A549 (cell line): Measurements from ENCODE around the gene RAD23B. TPM values are rescaled to one million over a fixed set of nuclear protein-coding genes. Genes with fewer than 3 reads are reported as not detected.

Source experiments
- ATAC-seq, 2 experiments: fragments of 200-7000 bp in 1 of 2; fragments of >200 bp in 1 of 2; cut with Nextera tagmentation in 1 of 2; cut with Tn5 transposase in 1 of 2; 3 replicates each; pipeline versions ENCODE4 v1.8.0 to v1.9.1; 2018 to 2020; ENCODE audit warnings: mild to moderate bottlenecking in 1 of 2, moderate library complexity in 1 of 2
- CTCF ChIA-PET: fragments of 300-600 bp; sonication (Branson Sonifier 250); formaldehyde crosslinking; extraction: SDS; loops from one replicate; lab custom pipeline; 2021; ENCODE audit warnings: antibody characterized with exemption, inconsistent platforms; lab: Yijun Ruan, JAX
- POLR2A ChIA-PET: fragments of 350-600 bp; formaldehyde crosslinking; extraction: SDS; loops from one replicate; lab custom pipeline; 2021; ENCODE audit warnings: antibody characterized with exemption, inconsistent platforms; lab: Yijun Ruan, JAX
- DNase-seq, 2 experiments: peaks; one replicate each; pipeline versions ENCODE4 v3.0.0 to v3.0.0-alpha.2; 2011 to 2016; ENCODE audit warnings: low read depth in 1 of 2, low spot score in 1 of 2
- FAIRE-seq: peaks from 2 replicates; lab custom pipeline; 2011; peaks lifted over from hg19 to GRCh38; lab: Jason Lieb, UNC
- H3K27ac ChIP-seq, 2 experiments: fragments of >200 bp; sonication (Bioruptor Twin); formaldehyde crosslinking; 3 replicates each; pipeline ENCODE4 v1.5.1; 2016 to 2017
- H3K4me1 ChIP-seq: fragments of >200 bp; sonication (Bioruptor Twin); formaldehyde crosslinking; 3 replicates; pipeline ENCODE4 v1.6.1; 2016
- H3K4me2 ChIP-seq: fragments of >200 bp; sonication (Bioruptor Twin); formaldehyde crosslinking; 3 replicates; pipeline ENCODE4 v1.6.1; 2016
- H3K4me3 ChIP-seq: fragments of >200 bp; sonication (Bioruptor Twin); formaldehyde crosslinking; 3 replicates; pipeline ENCODE4 v1.5.1; 2016
- H3K9me3 ChIP-seq: fragments of >200 bp; sonication (Bioruptor Twin); formaldehyde crosslinking; 3 replicates; pipeline ENCODE4 v1.6.1; 2016
- BHLHE40 ChIP-seq: IDR thresholded peaks from 2 replicates; pipeline ENCODE4 v1.6.1; 2012; ENCODE audit warnings: low read depth, low read length, inconsistent platforms
- CBX2 ChIP-seq: fragments of 200-600 bp; sonication (generic); IDR thresholded peaks from 2 replicates; pipeline ENCODE4 v1.6.1; 2016; ENCODE audit warnings: low read depth, mild to moderate bottlenecking, borderline replicate concordance
- EHF ChIP-seq: fragments of 250-450 bp; sonication (Bioruptor Pico); IDR thresholded peaks from 2 replicates; pipeline ENCODE4 v1.5.0; 2020; ENCODE audit warnings: mild to moderate bottlenecking
- EHMT2 ChIP-seq: fragments of 200-600 bp; sonication (generic); IDR thresholded peaks from 2 replicates; pipeline ENCODE4 v1.6.1; 2016; ENCODE audit warnings: antibody characterized with exemption, low read depth, mild to moderate bottlenecking, moderate library complexity
- ESRRA ChIP-seq: fragments of 150-350 bp; IDR thresholded peaks from 2 replicates; pipeline ENCODE4 v1.6.1; 2014; ENCODE audit warnings: mild to moderate bottlenecking, low read length, borderline replicate concordance
- GATA3 ChIP-seq: IDR thresholded peaks from 2 replicates; pipeline ENCODE4 v1.6.1; 2012; ENCODE audit warnings: borderline replicate concordance
- HEYL ChIP-seq: fragments of 250-450 bp; sonication (Bioruptor Pico); IDR thresholded peaks from 2 replicates; pipeline ENCODE4 v1.8.0; 2021; ENCODE audit warnings: mild to moderate bottlenecking, moderate library complexity
- HOXB5 ChIP-seq: fragments of 250-450 bp; sonication (Bioruptor Pico); IDR thresholded peaks from 2 replicates; pipeline ENCODE4 v1.5.0; 2020; ENCODE audit warnings: mild to moderate bottlenecking, moderate library complexity
- JUNB ChIP-seq: fragments of >200 bp; sonication (Bioruptor Twin); formaldehyde crosslinking; IDR thresholded peaks from 2 replicates; pipeline ENCODE4 v1.6.1; 2016
- KDM1A ChIP-seq: fragments of 200-600 bp; sonication (generic); IDR thresholded peaks from 2 replicates; pipeline ENCODE4 v1.6.1; 2016; ENCODE audit warnings: low read depth, mild to moderate bottlenecking
- MAFK ChIP-seq: fragments of 450-650 bp; IDR thresholded peaks from 2 replicates; pipeline ENCODE4 v1.6.1; 2014; ENCODE audit not compliant: partially characterized antibody
- MAZ ChIP-seq: fragments of 150-350 bp; IDR thresholded peaks from 2 replicates; pipeline ENCODE4 v1.6.1; 2014; ENCODE audit warnings: antibody characterized with exemption, low read depth, low read length, borderline replicate concordance
- MYC ChIP-seq: IDR thresholded peaks from 2 replicates; pipeline ENCODE4 v1.6.1; 2012; ENCODE audit warnings: mild to moderate bottlenecking, inconsistent platforms, low read length, improper control_type of control experiment, borderline replicate concordance
- NPAS2 ChIP-seq: fragments of 250-450 bp; sonication (Bioruptor Pico); IDR thresholded peaks from 2 replicates; pipeline ENCODE4 v1.8.0; 2022; ENCODE audit warnings: mild to moderate bottlenecking, moderate library complexity, borderline replicate concordance
- NR3C1 ChIP-seq: fragments of >200 bp; sonication (Bioruptor Twin); formaldehyde crosslinking; IDR thresholded peaks from 3 replicates; pipeline ENCODE4 v1.6.1; 2017
- RAD21 ChIP-seq, 2 experiments: fragments of >200 bp in 1 of 2; sonication (Bioruptor Twin) in 1 of 2; formaldehyde crosslinking in 1 of 2; IDR thresholded peaks in 1 of 2; conservative IDR thresholded peaks in 1 of 2; 2 replicates in 1 of 2; 3 replicates in 1 of 2; pipeline ENCODE4 v1.6.1; 2012 to 2018; ENCODE audit warnings: inconsistent platforms in 1 of 2
- RCOR1 ChIP-seq: fragments of 150-350 bp; IDR thresholded peaks from 2 replicates; pipeline ENCODE4 v1.6.1; 2014; ENCODE audit warnings: antibody characterized with exemption, low read length, low read depth
- RFX5 ChIP-seq: fragments of 450-650 bp; IDR thresholded peaks from 2 replicates; pipeline ENCODE4 v1.7.1; 2014; ENCODE audit warnings: antibody characterized with exemption, mild to moderate bottlenecking, moderate library complexity
- TFCP2L1 ChIP-seq: fragments of 250-450 bp; sonication (Bioruptor Pico); IDR thresholded peaks from 2 replicates; pipeline ENCODE4 v1.5.0; 2021; ENCODE audit warnings: mild to moderate bottlenecking
- ZC3H11A ChIP-seq: fragments of 450-650 bp; IDR thresholded peaks from 2 replicates; pipeline ENCODE4 v1.6.1; 2014; ENCODE audit warnings: antibody characterized with exemption, mild to moderate bottlenecking
- ZFP36 ChIP-seq: fragments of 450-650 bp; IDR thresholded peaks from 2 replicates; pipeline ENCODE4 v1.6.1; 2014; ENCODE audit warnings: borderline replicate concordance; ENCODE audit not compliant: partially characterized antibody
- ZNF302 ChIP-seq: fragments of 250-450 bp; sonication (Bioruptor Pico); IDR thresholded peaks from 2 replicates; pipeline ENCODE4 v1.9.0; 2021; ENCODE audit warnings: inconsistent platforms, mild to moderate bottlenecking, moderate library complexity
- ZSCAN20 ChIP-seq: fragments of 250-450 bp; sonication (Bioruptor Pico); IDR thresholded peaks from 2 replicates; pipeline ENCODE4 v1.8.0; 2022; ENCODE audit warnings: mild to moderate bottlenecking, moderate library complexity
- WGBS: methylation state at CpG from one replicate; pipeline ENCODE4 v1.1.6; 2017; ENCODE audit errors: missing lambda C conversion rate; 5-methylcytosine and 5-hydroxymethylcytosine counted together
- polyA plus RNA-seq, 4 experiments: library from polyadenylated mRNA; depleted of rRNA in 3 of 4; stranded (reverse); fragments of >200 nt; fragmentation: RNase III in 1 of 4; extraction: RNeasy Plus Mini Kit Qiagen cat#74134 plus additional on column Dnase treatment in 1 of 4; gene quantifications; 2 replicates in 3 of 4; 3 replicates in 1 of 4; pipeline ENCODE4 v1.2.3, GENCODE V29; 2011 to 2017
- TF ChIP-seq, protein P1 (sequence below): fragments of 250-450 bp; sonication (Bioruptor Pico); IDR thresholded peaks from 2 replicates; pipeline ENCODE4 v1.5.0; 2020; ENCODE audit warnings: low read depth, mild to moderate bottlenecking, moderate library complexity
- TF ChIP-seq, protein P2 (sequence below): fragments of >200 bp; sonication (Bioruptor Twin); formaldehyde crosslinking; IDR thresholded peaks from 3 replicates; pipeline ENCODE4 v1.6.1; 2016
- TF ChIP-seq, protein P3 (sequence below): IDR thresholded peaks from 2 replicates; pipeline ENCODE4 v1.6.1; 2012
- TF ChIP-seq, protein P4 (sequence below): fragments of 250-450 bp; sonication (Bioruptor Pico); IDR thresholded peaks from 2 replicates; pipeline ENCODE4 v1.5.0; 2021; ENCODE audit warnings: mild to moderate bottlenecking, moderate library complexity, borderline replicate concordance

Gene RAD23B
- polyA plus RNA-seq, 2 of the 4 experiments (the other 2 are of a cell fraction): 136 to 195 TPM

DNA sequence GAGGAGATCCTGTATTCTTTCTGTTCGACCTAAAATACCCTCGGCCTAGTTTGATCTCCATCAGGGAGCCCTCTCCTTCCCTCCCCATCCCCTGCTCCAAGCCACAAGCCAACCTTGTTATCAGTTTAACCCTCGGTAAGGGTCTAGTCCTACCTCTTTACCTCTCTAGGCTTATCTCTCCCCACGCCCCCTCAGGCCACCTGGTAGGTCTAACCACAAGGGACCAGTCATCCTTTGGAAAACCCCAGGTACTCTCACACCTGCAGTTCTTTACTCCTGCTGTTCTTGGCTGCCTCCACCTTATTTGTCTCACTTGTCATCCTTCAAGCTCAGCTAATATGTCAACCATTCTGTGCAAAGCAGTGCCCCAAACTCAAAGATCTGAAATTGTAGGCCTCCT lies 78.7 kb downstream of the RAD23B start (continued):
- TF ChIP-seq, protein P1, sequence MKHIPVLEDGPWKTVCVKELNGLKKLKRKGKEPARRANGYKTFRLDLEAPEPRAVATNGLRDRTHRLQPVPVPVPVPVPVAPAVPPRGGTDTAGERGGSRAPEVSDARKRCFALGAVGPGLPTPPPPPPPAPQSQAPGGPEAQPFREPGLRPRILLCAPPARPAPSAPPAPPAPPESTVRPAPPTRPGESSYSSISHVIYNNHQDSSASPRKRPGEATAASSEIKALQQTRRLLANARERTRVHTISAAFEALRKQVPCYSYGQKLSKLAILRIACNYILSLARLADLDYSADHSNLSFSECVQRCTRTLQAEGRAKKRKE (CRISPR knock-in tag): no peak
- TF ChIP-seq MAZ (no peak), JUNB (no peak), ESRRA (no peak), HOXB5 (CRISPR knock-in tag) (no peak), ZC3H11A (no peak), KDM1A (no peak), MAFK (no peak)
- TF ChIP-seq, protein P2, sequence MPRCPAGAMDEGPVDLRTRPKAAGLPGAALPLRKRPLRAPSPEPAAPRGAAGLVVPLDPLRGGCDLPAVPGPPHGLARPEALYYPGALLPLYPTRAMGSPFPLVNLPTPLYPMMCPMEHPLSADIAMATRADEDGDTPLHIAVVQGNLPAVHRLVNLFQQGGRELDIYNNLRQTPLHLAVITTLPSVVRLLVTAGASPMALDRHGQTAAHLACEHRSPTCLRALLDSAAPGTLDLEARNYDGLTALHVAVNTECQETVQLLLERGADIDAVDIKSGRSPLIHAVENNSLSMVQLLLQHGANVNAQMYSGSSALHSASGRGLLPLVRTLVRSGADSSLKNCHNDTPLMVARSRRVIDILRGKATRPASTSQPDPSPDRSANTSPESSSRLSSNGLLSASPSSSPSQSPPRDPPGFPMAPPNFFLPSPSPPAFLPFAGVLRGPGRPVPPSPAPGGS: no peak

DNA sequence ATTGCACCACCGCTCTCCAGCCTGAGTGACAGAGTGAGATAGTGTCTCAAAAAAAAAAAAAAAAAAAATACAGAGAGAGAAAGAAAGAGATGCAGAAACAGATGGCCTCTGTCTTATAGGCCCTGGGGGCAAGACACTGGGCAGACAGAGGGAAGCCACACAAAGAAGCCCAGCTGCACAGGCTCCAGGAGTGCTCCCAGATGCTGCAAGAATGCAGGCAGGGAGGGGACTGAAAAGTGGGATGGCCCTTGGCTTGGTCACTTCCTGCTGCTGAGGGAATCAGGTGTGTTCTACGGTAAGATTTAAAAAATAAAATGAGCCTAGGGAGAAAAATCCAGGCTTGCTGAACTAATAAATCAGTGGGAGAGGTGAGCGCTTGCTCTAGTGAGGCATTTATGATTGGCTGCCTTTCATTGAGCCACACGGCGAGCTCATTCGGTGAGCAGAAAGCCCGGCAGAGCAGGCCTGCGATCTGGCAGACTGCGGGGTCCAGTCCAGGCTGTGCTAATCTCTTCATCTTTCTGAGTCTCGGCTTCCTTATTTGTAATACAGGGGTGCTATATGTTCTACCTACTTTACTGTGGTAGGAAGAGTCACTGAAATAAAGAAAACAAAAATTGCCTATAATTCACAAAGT lies 80.6 kb downstream of the RAD23B start:
- TF ChIP-seq KDM1A: no peak
- no peak for TF ChIP-seq NPAS2
- no peak for TF ChIP-seq TFCP2L1
- no peak for TF ChIP-seq BHLHE40
- TF ChIP-seq MYC: no peak
- no peak for TF ChIP-seq RAD21 (conservative IDR thresholded peaks at IDR 0.05 in 1 of 2, IDR thresholded peaks at IDR 0.05 in 1 of 2)
- TF ChIP-seq CBX2: no peak
- no peak for TF ChIP-seq GATA3
- no peak for TF ChIP-seq HEYL (CRISPR knock-in tag)
- TF ChIP-seq, protein P1 (CRISPR knock-in tag): no peak
- no peaks in the 10 kb centered on the region for H3K9me3 ChIP-seq
- WGBS: 88% methylated on average over 10 of the region's 10 CpGs
- DNase-seq (no peak), FAIRE-seq (no peak), ATAC-seq (no peak)
- ChIA-PET CTCF (interaction anchor here (0.6 to 2.7 kb wide), 4 partner anchors 22 to 93 kb away, joined by 3 to 11 read pairs (median 4); no protein-coding TSS in a partner anchor), POLR2A (no interaction called here)
- no peak overlapping the region for H3K27ac ChIP-seq
- H3K4me2 ChIP-seq: no peak overlapping the region
- no peak overlapping the region for H3K4me3 ChIP-seq
- no peaks in the 10 kb centered on the region for H3K4me1 ChIP-seq

DNA sequence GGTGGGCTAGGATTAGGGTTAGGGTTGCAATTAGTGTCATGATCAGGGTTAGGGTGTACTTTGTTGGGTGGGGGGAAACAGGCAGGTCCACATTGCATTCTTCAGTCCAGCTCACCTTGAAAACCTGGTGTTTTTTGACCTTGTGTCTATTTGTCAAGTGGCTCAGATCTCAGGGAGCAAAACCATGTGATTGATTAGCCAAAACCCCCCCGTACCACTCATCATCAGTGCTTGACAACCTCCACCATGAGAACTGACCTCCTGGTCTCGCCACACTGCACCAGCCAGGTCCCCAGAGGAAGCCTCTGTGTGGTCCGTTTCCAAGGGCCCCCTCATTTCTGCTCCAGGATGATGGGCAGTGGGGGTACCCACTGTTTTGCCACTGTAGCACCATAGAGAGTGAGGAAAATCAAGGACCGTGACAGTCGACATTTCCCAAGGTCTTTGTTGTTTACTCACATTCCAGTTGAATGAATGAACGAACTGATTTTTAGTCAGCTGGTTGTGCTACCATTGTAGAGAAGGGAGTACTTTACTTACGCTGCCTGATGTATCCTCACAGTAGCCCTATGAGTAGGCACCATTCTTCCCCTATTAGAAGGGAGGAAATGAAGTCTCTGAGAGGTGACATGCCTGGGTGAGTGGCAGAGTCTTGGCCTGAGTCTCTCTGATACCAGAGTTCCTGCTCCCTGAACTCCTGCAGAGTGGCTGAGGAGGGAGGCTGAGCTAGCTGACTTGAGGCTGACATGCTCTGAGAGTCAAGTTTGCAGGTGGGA lies 84.8 kb downstream of the RAD23B start:
- Histone ChIP-seq H3K9me3 (no peaks in the 10 kb centered on the region), H3K4me2 (0 out of 3 replicates have a peak overlapping the region, but pooled peaks have one; percentile 25), H3K4me3 (no peak overlapping the region), H3K4me1 (no peaks in the 10 kb centered on the region), H3K27ac (no peak overlapping the region)
- FAIRE-seq (no peak), ATAC-seq (peak; percentile 60 to 63; a peak in 4 of 6 replicates), DNase-seq (no peak)
- POLR2A ChIA-PET: no interaction called here
- 35% methylated on average over 7 of the region's 7 CpGs for WGBS
- CTCF ChIA-PET: no interaction called here
- TF ChIP-seq BHLHE40 (no peak), ZSCAN20 (CRISPR knock-in tag) (no peak), EHF (CRISPR knock-in tag) (no peak), MYC (no peak), HOXB5 (CRISPR knock-in tag) (no peak), RFX5 (no peak), ZNF302 (CRISPR knock-in tag) (no peak), EHMT2 (no peak), CBX2 (no peak), ZC3H11A (no peak), NR3C1 (no peak), MAFK (no peak), ZFP36 (no peak), RCOR1 (no peak)
- TF ChIP-seq, protein P3, sequence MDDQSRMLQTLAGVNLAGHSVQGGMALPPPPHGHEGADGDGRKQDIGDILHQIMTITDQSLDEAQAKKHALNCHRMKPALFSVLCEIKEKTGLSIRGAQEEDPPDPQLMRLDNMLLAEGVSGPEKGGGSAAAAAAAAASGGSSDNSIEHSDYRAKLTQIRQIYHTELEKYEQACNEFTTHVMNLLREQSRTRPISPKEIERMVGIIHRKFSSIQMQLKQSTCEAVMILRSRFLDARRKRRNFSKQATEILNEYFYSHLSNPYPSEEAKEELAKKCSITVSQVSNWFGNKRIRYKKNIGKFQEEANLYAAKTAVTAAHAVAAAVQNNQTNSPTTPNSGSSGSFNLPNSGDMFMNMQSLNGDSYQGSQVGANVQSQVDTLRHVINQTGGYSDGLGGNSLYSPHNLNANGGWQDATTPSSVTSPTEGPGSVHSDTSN: no peak
- TF ChIP-seq, protein P4, sequence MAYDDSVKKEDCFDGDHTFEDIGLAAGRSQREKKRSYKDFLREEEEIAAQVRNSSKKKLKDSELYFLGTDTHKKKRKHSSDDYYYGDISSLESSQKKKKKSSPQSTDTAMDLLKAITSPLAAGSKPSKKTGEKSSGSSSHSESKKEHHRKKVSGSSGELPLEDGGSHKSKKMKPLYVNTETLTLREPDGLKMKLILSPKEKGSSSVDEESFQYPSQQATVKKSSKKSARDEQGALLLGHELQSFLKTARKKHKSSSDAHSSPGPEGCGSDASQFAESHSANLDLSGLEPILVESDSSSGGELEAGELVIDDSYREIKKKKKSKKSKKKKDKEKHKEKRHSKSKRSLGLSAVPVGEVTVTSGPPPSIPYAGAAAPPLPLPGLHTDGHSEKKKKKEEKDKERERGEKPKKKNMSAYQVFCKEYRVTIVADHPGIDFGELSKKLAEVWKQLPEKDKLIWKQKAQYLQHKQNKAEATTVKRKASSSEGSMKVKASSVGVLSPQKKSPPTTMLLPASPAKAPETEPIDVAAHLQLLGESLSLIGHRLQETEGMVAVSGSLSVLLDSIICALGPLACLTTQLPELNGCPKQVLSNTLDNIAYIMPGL (CRISPR knock-in tag): no peak
